Neural progenitor cell (in vitro differentiated cells): ENCODE results near the gene TLN1. TPM values are rescaled to one million over a fixed set of nuclear protein-coding genes. Genes with fewer than 3 reads are reported as not detected.

Source experiments
- DNase-seq: peaks from one replicate; pipeline ENCODE4 v3.0.0-alpha.2; 2016; ENCODE audit warnings: low spot score
- H2AFZ ChIP-seq: fragments of 200-600 bp; sonication (generic); replicated peaks from 2 replicates; pipeline ENCODE4 v1.6.1; 2016; ENCODE audit warnings: antibody characterized with exemption
- H3F3A ChIP-seq: fragments of 200-600 bp; sonication (generic); 2 replicates; pipeline ENCODE4 v1.6.1; 2016; ENCODE audit warnings: antibody characterized with exemption, low read depth
- H3K27ac ChIP-seq: fragments of 200-600 bp; sonication (generic); 2 replicates; pipeline ENCODE4 v1.5.1; 2016; ENCODE audit warnings: mild to moderate bottlenecking
- H3K27me3 ChIP-seq: fragments of 200-600 bp; sonication (generic); 2 replicates; pipeline ENCODE4 v1.6.1; 2016; ENCODE audit warnings: mild to moderate bottlenecking, moderate library complexity
- H3K36me3 ChIP-seq: fragments of 200-600 bp; sonication (generic); 2 replicates; pipeline ENCODE4 v1.5.1; 2016
- H3K4me1 ChIP-seq: fragments of 200-600 bp; sonication (generic); 2 replicates; pipeline ENCODE4 v1.6.1; 2016; ENCODE audit warnings: mixed run types
- H3K4me2 ChIP-seq: fragments of 200-600 bp; sonication (generic); 2 replicates; pipeline ENCODE4 v1.6.1; 2016
- H3K4me3 ChIP-seq: fragments of 200-600 bp; sonication (generic); 2 replicates; pipeline ENCODE4 v1.5.1; 2016
- H3K79me2 ChIP-seq: fragments of 200-600 bp; sonication (generic); 2 replicates; pipeline ENCODE4 v1.6.1; 2016; ENCODE audit warnings: low read depth
- H3K9ac ChIP-seq: fragments of 200-600 bp; sonication (generic); 2 replicates; pipeline ENCODE4 v1.6.1; 2016
- H3K9me3 ChIP-seq: fragments of 200-600 bp; sonication (generic); 2 replicates; pipeline ENCODE4 v1.5.1; 2016; ENCODE audit warnings: low read depth
- H4K20me1 ChIP-seq: fragments of 200-600 bp; sonication (generic); 2 replicates; pipeline ENCODE4 v1.6.1; 2016; ENCODE audit warnings: low read depth
- H3K27ac Mint-ChIP-seq: 3 replicates; pipeline ENCODE4 v1.8.0; 2021; ENCODE audit warnings: mixed read lengths
- H3K27me3 Mint-ChIP-seq: 2 replicates; pipeline ENCODE4 v1.8.0; 2022; ENCODE audit warnings: low read depth, mild to moderate bottlenecking, inconsistent platforms, moderate library complexity, mixed read lengths; ENCODE audit not compliant: insufficient read depth
- H3K36me3 Mint-ChIP-seq: 3 replicates; pipeline ENCODE4 v1.8.0; 2021; ENCODE audit warnings: mixed read lengths
- H3K4me1 Mint-ChIP-seq: 3 replicates; pipeline ENCODE4 v1.8.0; 2021; ENCODE audit warnings: mixed read lengths
- H3K4me3 Mint-ChIP-seq: 3 replicates; pipeline ENCODE4 v1.8.0; 2021; ENCODE audit warnings: mild to moderate bottlenecking, moderate library complexity, mixed read lengths
- H3K9me3 Mint-ChIP-seq: 3 replicates; pipeline ENCODE4 v1.8.0; 2020; ENCODE audit warnings: mixed read lengths
- EZH2 ChIP-seq: fragments of 200-600 bp; sonication (generic); IDR thresholded peaks from 2 replicates; pipeline ENCODE4 v1.6.1; 2017; ENCODE audit warnings: antibody characterized with exemption, mild to moderate bottlenecking, moderate library complexity
- EZH2phosphoT487 ChIP-seq: fragments of 200-600 bp; sonication (generic); IDR thresholded peaks from 2 replicates; pipeline ENCODE4 v1.6.1; 2017; ENCODE audit warnings: antibody characterized with exemption
- total RNA-seq: library from RNA; depleted of rRNA; stranded (reverse); fragments of >200 nt; gene quantifications from 2 replicates; pipeline ENCODE4 v1.2.3, GENCODE V29; 2015; ENCODE audit warnings: low replicate concordance
- TF ChIP-seq, protein P1 (sequence below): fragments of 200-600 bp; sonication (generic); IDR thresholded peaks from 2 replicates; pipeline ENCODE4 v1.5.1; 2017; ENCODE audit warnings: antibody characterized with exemption, mild to moderate bottlenecking

Gene TLN1
- total RNA-seq, 1 donor from 2014 or later: 36.7 TPM

GRCh38 chr9:35763181-35763580, 31.2 kb upstream of the TLN1 start:
- peak overlapping the region; percentile 53 for H3K4me2 ChIP-seq
- no peak for TF ChIP-seq EZH2phosphoT487
- TF ChIP-seq, protein P1, sequence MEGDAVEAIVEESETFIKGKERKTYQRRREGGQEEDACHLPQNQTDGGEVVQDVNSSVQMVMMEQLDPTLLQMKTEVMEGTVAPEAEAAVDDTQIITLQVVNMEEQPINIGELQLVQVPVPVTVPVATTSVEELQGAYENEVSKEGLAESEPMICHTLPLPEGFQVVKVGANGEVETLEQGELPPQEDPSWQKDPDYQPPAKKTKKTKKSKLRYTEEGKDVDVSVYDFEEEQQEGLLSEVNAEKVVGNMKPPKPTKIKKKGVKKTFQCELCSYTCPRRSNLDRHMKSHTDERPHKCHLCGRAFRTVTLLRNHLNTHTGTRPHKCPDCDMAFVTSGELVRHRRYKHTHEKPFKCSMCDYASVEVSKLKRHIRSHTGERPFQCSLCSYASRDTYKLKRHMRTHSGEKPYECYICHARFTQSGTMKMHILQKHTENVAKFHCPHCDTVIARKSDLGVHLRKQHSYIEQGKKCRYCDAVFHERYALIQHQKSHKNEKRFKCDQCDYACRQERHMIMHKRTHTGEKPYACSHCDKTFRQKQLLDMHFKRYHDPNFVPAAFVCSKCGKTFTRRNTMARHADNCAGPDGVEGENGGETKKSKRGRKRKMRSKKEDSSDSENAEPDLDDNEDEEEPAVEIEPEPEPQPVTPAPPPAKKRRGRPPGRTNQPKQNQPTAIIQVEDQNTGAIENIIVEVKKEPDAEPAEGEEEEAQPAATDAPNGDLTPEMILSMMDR: no peak
- no peak for TF ChIP-seq EZH2
- peaks cover 13% of the 10 kb centered on the region for H4K20me1 ChIP-seq
- H3K4me3 Mint-ChIP-seq: no peak overlapping the region
- H3K27me3 ChIP-seq: no peaks in the 10 kb centered on the region
- no peak for DNase-seq
- peaks cover 16% of the 10 kb centered on the region for H3K4me1 Mint-ChIP-seq
- no peaks in the 10 kb centered on the region for H3K27me3 Mint-ChIP-seq
- peaks cover 74% of the 10 kb centered on the region for H3K79me2 ChIP-seq
- no peak overlapping the region for H2AFZ ChIP-seq
- no peak overlapping the region for H3K27ac Mint-ChIP-seq
- no peaks in the 10 kb centered on the region for H3K9me3 ChIP-seq
- H3K4me3 ChIP-seq: no peak overlapping the region
- H3K9me3 Mint-ChIP-seq: no peaks in the 10 kb centered on the region
- peaks cover 2% of the 10 kb centered on the region for H3K36me3 Mint-ChIP-seq
- H3F3A ChIP-seq: peaks cover 18% of the 10 kb centered on the region
- H3K27ac ChIP-seq: peak overlapping the region; percentile 69
- H3K36me3 ChIP-seq: no peaks in the 10 kb centered on the region
- H3K4me1 ChIP-seq: peaks cover 25% of the 10 kb centered on the region
- H3K9ac ChIP-seq: no peak overlapping the region

DNA sequence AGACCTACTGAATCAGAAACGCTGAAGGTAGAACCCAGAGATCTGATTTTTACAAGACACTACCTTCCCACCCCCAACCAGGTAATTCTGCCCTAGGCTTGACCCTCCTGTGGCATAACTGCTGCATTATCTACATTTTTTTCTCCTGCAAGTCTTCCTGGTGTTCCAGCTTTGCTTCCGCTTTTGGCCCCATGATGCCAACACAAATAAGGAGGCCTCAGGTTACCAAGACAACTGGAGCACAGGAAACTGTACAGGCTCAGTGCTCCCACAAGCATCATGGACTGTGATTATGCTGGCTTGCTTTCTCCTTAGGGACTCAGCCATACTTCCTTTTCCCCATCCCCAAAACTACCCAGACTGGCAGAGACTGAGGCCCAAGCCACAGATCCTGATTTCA, 28.7 kb upstream of the TLN1 start:
- Mint-ChIP-seq H3K4me3 (no peak overlapping the region), H3K27ac (no peak overlapping the region), H3K4me1 (peaks cover 27% of the 10 kb centered on the region), H3K27me3 (no peaks in the 10 kb centered on the region), H3K36me3 (peaks cover 5% of the 10 kb centered on the region), H3K9me3 (no peaks in the 10 kb centered on the region)
- no peak overlapping the region for H3K27ac ChIP-seq
- H3K27me3 ChIP-seq: no peaks in the 10 kb centered on the region
- H3F3A ChIP-seq: peaks cover 43% of the 10 kb centered on the region
- H3K4me3 ChIP-seq: no peak overlapping the region
- peaks cover 11% of the 10 kb centered on the region for H4K20me1 ChIP-seq
- H3K79me2 ChIP-seq: peaks cover 80% of the 10 kb centered on the region
- TF ChIP-seq, protein P1: no peak
- TF ChIP-seq EZH2 (no peak), EZH2phosphoT487 (no peak)
- no peaks in the 10 kb centered on the region for H3K36me3 ChIP-seq
- no peak overlapping the region for H3K9ac ChIP-seq
- H2AFZ ChIP-seq: no peak overlapping the region
- no peak for DNase-seq
- no peaks in the 10 kb centered on the region for H3K9me3 ChIP-seq
- H3K4me1 ChIP-seq: peaks cover 32% of the 10 kb centered on the region
- H3K4me2 ChIP-seq: no peak overlapping the region

- no peak for DNase-seq
- peaks cover 71% of the 10 kb centered on the region for H3K79me2 ChIP-seq
- TF ChIP-seq EZH2phosphoT487: no peak
- TF ChIP-seq EZH2: no peak
- TF ChIP-seq, protein P1: no peak
- H3K27me3 ChIP-seq: no peaks in the 10 kb centered on the region
- no peak overlapping the region for H3K9ac ChIP-seq
- peaks cover 42% of the 10 kb centered on the region for H3F3A ChIP-seq
- H3K36me3 Mint-ChIP-seq: peaks cover 12% of the 10 kb centered on the region
- no peak overlapping the region for H3K27ac Mint-ChIP-seq
- H3K36me3 ChIP-seq: no peaks in the 10 kb centered on the region
- no peak overlapping the region for H3K4me2 ChIP-seq
- peaks cover 32% of the 10 kb centered on the region for H3K4me1 ChIP-seq
- no peak overlapping the region for H3K4me3 ChIP-seq
- H3K4me1 Mint-ChIP-seq: peaks cover 27% of the 10 kb centered on the region
- H3K27me3 Mint-ChIP-seq: no peaks in the 10 kb centered on the region
- no peak overlapping the region for H3K27ac ChIP-seq
- peaks cover 11% of the 10 kb centered on the region for H4K20me1 ChIP-seq
- no peak overlapping the region for H3K4me3 Mint-ChIP-seq
- H3K9me3 Mint-ChIP-seq: no peaks in the 10 kb centered on the region
- H3K9me3 ChIP-seq: no peaks in the 10 kb centered on the region
- H2AFZ ChIP-seq: no peak overlapping the region
These were observed 27.8 kb upstream of the TLN1 start for GRCh38 chr9:35759795-35760194.
